Keratinocyte (primary cell): ENCODE data around the gene PREP. TPM values are rescaled to one million over a fixed set of nuclear protein-coding genes. Genes with fewer than 3 reads are reported as not detected.

Source experiments
- DNase-seq: peaks from one replicate; pipeline ENCODE4 v3.0.0-alpha.2; 2011; ENCODE audit warnings: low read depth, missing footprints, low spot score
- FAIRE-seq: peaks from 2 replicates; lab custom pipeline; 2011; peaks lifted over from hg19 to GRCh38; lab: Jason Lieb, UNC
- H2AFZ ChIP-seq: 2 replicates; pipeline ENCODE4 v1.6.0; 2012; ENCODE audit warnings: low read length, control low read depth, inconsistent platforms; ENCODE audit not compliant: control insufficient read depth
- H3K27ac ChIP-seq: 2 replicates; pipeline ENCODE4 v1.5.1; 2011; ENCODE audit warnings: low read length; ENCODE audit not compliant: control insufficient read depth, insufficient read depth
- H3K27me3 ChIP-seq: 3 replicates; pipeline ENCODE4 v1.6.0; 2011; ENCODE audit warnings: low read length; ENCODE audit not compliant: control insufficient read depth, insufficient read depth; ENCODE audit errors: extremely low read depth
- H3K36me3 ChIP-seq, 2 experiments: 2 replicates in 1 of 2; 3 replicates in 1 of 2; pipeline ENCODE4 v1.5.1; 2011; ENCODE audit warnings: low read length in 2 of 2, mild to moderate bottlenecking in 1 of 2; ENCODE audit not compliant: control insufficient read depth in 2 of 2, insufficient read depth in 2 of 2; ENCODE audit errors: extremely low read depth in 1 of 2
- H3K4me1 ChIP-seq: 3 replicates; pipeline ENCODE4 v1.5.1; 2011; ENCODE audit warnings: low read length; ENCODE audit not compliant: control insufficient read depth, insufficient read depth; ENCODE audit errors: extremely low read depth
- H3K4me2 ChIP-seq: 3 replicates; pipeline ENCODE4 v1.6.0; 2011; ENCODE audit warnings: low read depth, low read length; ENCODE audit not compliant: control insufficient read depth, insufficient read depth; ENCODE audit errors: extremely low read depth
- H3K4me3 ChIP-seq, 3 experiments: fragments of 200-600 bp in 1 of 3; sonication (generic) in 1 of 3; 2 replicates in 2 of 3; 3 replicates in 1 of 3; pipeline ENCODE4 v1.5.1; 2011 to 2016; ENCODE audit warnings: low read length in 3 of 3, mild to moderate bottlenecking in 3 of 3, control low read depth in 2 of 3, inconsistent platforms in 1 of 3, low read depth in 1 of 3, mixed read lengths in 1 of 3, mixed run types in 1 of 3, moderate library complexity in 1 of 3; ENCODE audit not compliant: control insufficient read depth in 2 of 3, insufficient read depth in 2 of 3; ENCODE audit errors: extremely low read depth in 1 of 3
- H3K79me2 ChIP-seq: 2 replicates; pipeline ENCODE4 v1.6.0; 2012; ENCODE audit warnings: low read length; ENCODE audit not compliant: control insufficient read depth, insufficient read depth
- H3K9ac ChIP-seq: 3 replicates; pipeline ENCODE4 v1.6.0; 2011; ENCODE audit warnings: low read length; ENCODE audit not compliant: control insufficient read depth, insufficient read depth; ENCODE audit errors: extremely low read depth
- H3K9me1 ChIP-seq: 3 replicates; pipeline ENCODE4 v1.6.0; 2011; ENCODE audit warnings: low read length; ENCODE audit not compliant: control insufficient read depth, insufficient read depth; ENCODE audit errors: extremely low read depth
- H3K9me3 ChIP-seq: 2 replicates; pipeline ENCODE4 v1.5.1; 2012; ENCODE audit warnings: low read depth, low read length; ENCODE audit not compliant: control insufficient read depth
- H4K20me1 ChIP-seq: 3 replicates; pipeline ENCODE4 v1.6.0; 2011; ENCODE audit warnings: low read length; ENCODE audit not compliant: control insufficient read depth, insufficient read depth; ENCODE audit errors: extremely low read depth
- EZH2 ChIP-seq: IDR thresholded peaks from one replicate; pipeline ENCODE4 v1.6.1; 2012; ENCODE audit warnings: inconsistent platforms, mild to moderate bottlenecking, low read length, moderate library complexity
- dilution Hi-C: fragments of 300-500 bp; cut with MboI; formaldehyde crosslinking; loops from one replicate; pipeline ENCODE4 v1.7.0; 2020; ENCODE audit warnings: low sequenced_read_pairs; ENCODE audit not compliant: extremely low pct_ligation_motif_present
- polyA plus RNA-seq, 5 experiments: library from polyadenylated mRNA; depleted of rRNA in 3 of 5; stranded (reverse) in 3 of 5; stranded (forward) in 1 of 5; unstranded in 1 of 5; fragments of >200 nt; gene quantifications; 1 replicate in 1 of 5; 2 replicates in 3 of 5; 3 replicates in 1 of 5; pipeline versions ENCODE4 v1.2.1 to v1.2.3, GENCODE V29; 2011 to 2012; ENCODE audit warnings: missing spikeins in 2 of 5, low read depth in 1 of 5, low replicate concordance in 1 of 5
- TF ChIP-seq, protein P1 (sequence below), 3 experiments: IDR thresholded peaks in 1 of 3; conservative IDR thresholded peaks in 1 of 3; optimal IDR thresholded peaks in 1 of 3; 2 replicates in 2 of 3; 3 replicates in 1 of 3; pipeline versions ENCODE3 to v1.5.1; 2011; ENCODE audit warnings: low read length in 3 of 3, mild to moderate bottlenecking in 3 of 3, moderate library complexity in 2 of 3, control low read depth in 1 of 3, inconsistent platforms in 1 of 3; ENCODE audit not compliant: insufficient read depth in 2 of 3; ENCODE audit errors: extremely low read depth in 1 of 3

The PREP gene
- polyA plus RNA-seq, 1 donor (not counting 4 experiments of a cell fraction or from before 2014, with no cell fraction given): 48.3 TPM

- Histone ChIP-seq H3K9me3 (no peaks in the 10 kb centered on the region), H3K4me3 (no peak overlapping the region), H3K27ac (no peak overlapping the region), H3K36me3 (peaks cover 5 to 11% of the 10 kb centered on the region in 2 experiments), H3K9me1 (no peaks in the 10 kb centered on the region), H3K4me2 (no peak overlapping the region), H3K4me1 (no peaks in the 10 kb centered on the region), H4K20me1 (no peaks in the 10 kb centered on the region), H3K27me3 (no peaks in the 10 kb centered on the region), H3K79me2 (no peaks in the 10 kb centered on the region), H2AFZ (no peak overlapping the region), H3K9ac (no peak overlapping the region)
- dilution Hi-C loops: no loop called here
- no peak for FAIRE-seq
- DNase-seq: no peak
- TF ChIP-seq EZH2: no peak
These were observed 98.5 kb downstream of the PREP start for GRCh38 chr6:105304366-105304765.

DNA sequence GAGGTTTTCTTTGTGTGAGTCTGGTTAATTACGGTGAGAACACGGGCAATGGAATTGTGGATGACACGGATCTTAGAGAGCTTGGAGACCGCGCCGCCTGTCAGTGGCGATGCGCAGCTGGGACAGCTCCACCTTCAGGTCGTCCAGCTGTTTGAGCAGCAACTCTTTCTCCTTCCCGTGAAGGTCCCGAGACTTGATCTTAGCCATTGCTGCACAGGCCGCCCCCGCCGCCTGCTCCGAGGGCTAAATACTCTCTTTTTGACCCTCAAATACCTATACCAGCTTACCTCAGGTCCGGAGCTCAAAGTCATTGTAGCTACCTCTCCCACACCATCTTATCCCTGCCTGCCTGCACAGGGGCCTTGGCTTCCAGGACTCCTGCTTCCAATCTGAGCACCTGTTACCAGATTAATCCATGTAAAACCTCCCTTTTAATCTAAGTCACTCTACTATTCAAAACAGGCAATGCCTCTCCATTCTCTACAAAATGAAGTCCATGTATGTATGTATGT is 100.2 kb downstream of the PREP start:
- no peak overlapping the region for H3K4me3 ChIP-seq
- H3K4me2 ChIP-seq: no peak overlapping the region
- no peaks in the 10 kb centered on the region for H3K4me1 ChIP-seq
- dilution Hi-C loops: no loop called here
- no peaks in the 10 kb centered on the region for H4K20me1 ChIP-seq
- peaks cover 6 to 14% of the 10 kb centered on the region in 2 experiments for H3K36me3 ChIP-seq
- no peaks in the 10 kb centered on the region for H3K9me3 ChIP-seq
- TF ChIP-seq, protein P1, sequence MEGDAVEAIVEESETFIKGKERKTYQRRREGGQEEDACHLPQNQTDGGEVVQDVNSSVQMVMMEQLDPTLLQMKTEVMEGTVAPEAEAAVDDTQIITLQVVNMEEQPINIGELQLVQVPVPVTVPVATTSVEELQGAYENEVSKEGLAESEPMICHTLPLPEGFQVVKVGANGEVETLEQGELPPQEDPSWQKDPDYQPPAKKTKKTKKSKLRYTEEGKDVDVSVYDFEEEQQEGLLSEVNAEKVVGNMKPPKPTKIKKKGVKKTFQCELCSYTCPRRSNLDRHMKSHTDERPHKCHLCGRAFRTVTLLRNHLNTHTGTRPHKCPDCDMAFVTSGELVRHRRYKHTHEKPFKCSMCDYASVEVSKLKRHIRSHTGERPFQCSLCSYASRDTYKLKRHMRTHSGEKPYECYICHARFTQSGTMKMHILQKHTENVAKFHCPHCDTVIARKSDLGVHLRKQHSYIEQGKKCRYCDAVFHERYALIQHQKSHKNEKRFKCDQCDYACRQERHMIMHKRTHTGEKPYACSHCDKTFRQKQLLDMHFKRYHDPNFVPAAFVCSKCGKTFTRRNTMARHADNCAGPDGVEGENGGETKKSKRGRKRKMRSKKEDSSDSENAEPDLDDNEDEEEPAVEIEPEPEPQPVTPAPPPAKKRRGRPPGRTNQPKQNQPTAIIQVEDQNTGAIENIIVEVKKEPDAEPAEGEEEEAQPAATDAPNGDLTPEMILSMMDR (optimal IDR thresholded peaks at IDR 0.05 in 1 of 3, IDR thresholded peaks at IDR 0.05 in 1 of 3, conservative IDR thresholded peaks at IDR 0.05 in 1 of 3; ENCODE audit: extremely low read depth in 1 of 3, insufficient read depth in 2 of 3, low read length in 3 of 3): no peak
- no peak for TF ChIP-seq EZH2
- H3K27me3 ChIP-seq: no peaks in the 10 kb centered on the region
- H3K9ac ChIP-seq: no peak overlapping the region
- DNase-seq: no peak
- no peak overlapping the region for H3K27ac ChIP-seq
- H3K79me2 ChIP-seq: no peaks in the 10 kb centered on the region
- no peak for FAIRE-seq
- H2AFZ ChIP-seq: no peak overlapping the region
- no peaks in the 10 kb centered on the region for H3K9me1 ChIP-seq
